Thyroid gland (tissue), 4 donors: ENCODE results near the gene RPL29. TPM values are rescaled to one million over a fixed set of nuclear protein-coding genes. Genes with fewer than 3 reads are reported as not detected.
"Not testable (repeated sequence)": the region's sequence is repeated elsewhere in the genome, so short reads cannot be mapped to it uniquely, and the experiment has no call there.

Experiments used
- DNase-seq, 2 donors: peaks; one replicate each; pipeline ENCODE4 v3.0.0-alpha.2; 2019
- H3K27ac ChIP-seq, 3 donors: fragments of 200-600 bp; sonication (generic); 1 replicate in 2 of 3; 2 replicates in 1 of 3; pipeline ENCODE4 v1.5.1; 2016 to 2019; ENCODE audit warnings: mild to moderate bottlenecking in 1 of 3, moderate library complexity in 1 of 3
- H3K27me3 ChIP-seq: fragments of 200-600 bp; sonication (generic); one replicate; pipeline ENCODE4 v1.5.1; 2019
- H3K36me3 ChIP-seq, 2 donors: fragments of 200-600 bp; sonication (generic); one replicate each; pipeline ENCODE4 v1.5.1; 2016 to 2019
- H3K4me1 ChIP-seq, 2 donors: fragments of 200-600 bp; sonication (generic); one replicate each; pipeline ENCODE4 v1.5.1; 2017 to 2019
- H3K4me3 ChIP-seq, 3 donors: fragments of 200-600 bp; sonication (generic); replicated peaks in 1 of 3; 1 replicate in 2 of 3; 2 replicates in 1 of 3; pipeline ENCODE4 v1.5.1; 2016; ENCODE audit warnings: mild to moderate bottlenecking in 1 of 3
- H3K9me3 ChIP-seq: fragments of 200-600 bp; sonication (generic); one replicate; pipeline ENCODE4 v1.5.1; 2017
- CTCF ChIP-seq, 6 experiments: fragments of 200-600 bp in 3 of 6; fragments of 450-650 bp in 3 of 6; sonication (generic) in 3 of 6; IDR thresholded peaks; one replicate each; pipeline ENCODE4 v1.5.1; 2016 to 2019; ENCODE audit warnings: antibody characterized with exemption in 6 of 6, mild to moderate bottlenecking in 2 of 6, inconsistent platforms in 1 of 6, moderate library complexity in 1 of 6
- POLR2A ChIP-seq, 2 donors: fragments of 450-650 bp; IDR thresholded peaks; one replicate each; pipeline ENCODE4 v1.6.1; 2017; ENCODE audit warnings: antibody characterized with exemption in 2 of 2, mild to moderate bottlenecking in 2 of 2, moderate library complexity in 1 of 2
- WGBS, 2 donors: methylation state at CpG; one replicate each; pipeline ENCODE4 v1.1.5; 2017; 5-methylcytosine and 5-hydroxymethylcytosine counted together
- intact Hi-C: fragments of 100-400 bp; cut with DNase I; formaldehyde crosslinking; loops from one replicate; pipeline ENCODE4 v1.15.1; 2023
- total RNA-seq, 4 donors: library from RNA; depleted of rRNA; stranded (reverse); fragments of >200 nt; gene quantifications; one replicate each; pipeline ENCODE4 v1.2.3, GENCODE V29; 2016

The RPL29 gene
- total RNA-seq, 4 donors from 2014 or later = 826 to 1,348 (median 1,271) TPM

- WGBS, 2 donors = 51 to 63% methylated on average over 7 of the region's 7 CpGs
- intact Hi-C loops = no loop called here
- DNase-seq = no peak
- Histone ChIP-seq H3K9me3 (no peaks in the 10 kb centered on the region), H3K4me3 (no peak overlapping the region), H3K27me3 (no peaks in the 10 kb centered on the region), H3K27ac (no peak overlapping the region), H3K4me1 (peaks cover 8 to 13% of the 10 kb centered on the region in 2 donors), H3K36me3 (peaks cover 15 to 17% of the 10 kb centered on the region in 2 donors)
- TF ChIP-seq CTCF (IDR thresholded peaks at IDR 0.05) (no peak), POLR2A (IDR thresholded peaks at IDR 0.05) (no peak)
Measured at GRCh38 chr3:51997935-51998596, 2.4 kb upstream of the RPL29 start.

DNA sequence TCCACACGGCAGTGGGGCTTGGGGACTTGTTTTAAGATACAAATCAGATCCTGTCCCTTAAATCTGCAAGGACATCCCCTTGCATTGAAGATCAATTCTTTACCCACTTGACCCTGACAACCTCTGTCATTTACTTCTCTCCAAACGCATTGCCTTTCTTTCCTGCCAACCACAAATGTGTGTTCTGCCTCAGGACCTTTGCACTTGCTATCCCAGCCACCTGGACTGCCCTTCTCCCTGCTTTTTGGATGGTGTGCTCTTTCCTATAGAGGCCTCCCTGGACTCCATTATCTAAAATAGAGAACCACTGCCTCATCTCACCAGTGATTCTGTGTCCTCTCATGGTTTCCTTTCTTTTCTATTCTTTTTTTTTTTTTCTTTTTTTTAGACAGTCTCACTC is 1.5 kb upstream of the RPL29 start:
- Histone ChIP-seq H3K4me1 (peaks cover 8 to 19% of the 10 kb centered on the region in 2 donors), H3K9me3 (no peaks in the 10 kb centered on the region), H3K27ac (no peak overlapping the region), H3K4me3 (no peak overlapping the region), H3K36me3 (peaks cover 17 to 18% of the 10 kb centered on the region in 2 donors), H3K27me3 (no peaks in the 10 kb centered on the region)
- DNase-seq = no peak
- intact Hi-C loops = no loop called here
- TF ChIP-seq CTCF (IDR thresholded peaks at IDR 0.05) (no peak), POLR2A (IDR thresholded peaks at IDR 0.05) (no peak)
- 51 to 60% methylated on average over 2 of the region's 2 CpGs for whole genome bisulfite sequencing, 2 donors

DNA sequence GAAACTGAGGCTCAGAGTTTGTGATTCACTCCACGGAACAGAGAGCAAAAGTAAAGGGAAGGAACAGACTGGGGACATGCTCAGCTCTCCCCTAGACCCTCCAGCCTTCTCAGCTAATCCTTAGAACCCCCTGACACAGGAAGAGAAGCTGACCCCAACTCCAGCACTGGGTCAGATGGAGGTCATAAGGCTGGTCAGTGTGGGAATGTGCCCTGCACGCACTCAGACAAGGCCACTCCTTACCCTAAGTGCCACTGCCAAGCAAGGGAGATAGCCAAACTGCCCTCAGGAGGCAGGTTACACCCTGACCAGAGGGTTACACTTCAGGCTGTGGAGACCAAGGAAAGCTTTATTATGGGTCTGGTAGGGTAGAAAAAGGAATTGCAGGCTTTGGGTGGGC is 1.2 kb downstream of the RPL29 start:
- DNase-seq = no peak
- 81 to 92% methylated on average over 2 of the region's 2 CpGs for WGBS, 2 donors
- intact Hi-C loops = no loop called here
- peak overlapping the region in 1 of 3 donors; percentile 62 for H3K4me3 ChIP-seq
- peaks cover 17 to 18% of the 10 kb centered on the region in 2 donors for H3K36me3 ChIP-seq
- no peaks in the 10 kb centered on the region for H3K9me3 ChIP-seq
- H3K27me3 ChIP-seq = no peaks in the 10 kb centered on the region
- peaks cover 10 to 31% of the 10 kb centered on the region in 2 donors for H3K4me1 ChIP-seq
- H3K27ac ChIP-seq = peak overlapping the region in 1 of 3 donors; percentile 98
- TF ChIP-seq CTCF (IDR thresholded peaks at IDR 0.05) (no peak), POLR2A (IDR thresholded peaks at IDR 0.05) (no peak)

DNA sequence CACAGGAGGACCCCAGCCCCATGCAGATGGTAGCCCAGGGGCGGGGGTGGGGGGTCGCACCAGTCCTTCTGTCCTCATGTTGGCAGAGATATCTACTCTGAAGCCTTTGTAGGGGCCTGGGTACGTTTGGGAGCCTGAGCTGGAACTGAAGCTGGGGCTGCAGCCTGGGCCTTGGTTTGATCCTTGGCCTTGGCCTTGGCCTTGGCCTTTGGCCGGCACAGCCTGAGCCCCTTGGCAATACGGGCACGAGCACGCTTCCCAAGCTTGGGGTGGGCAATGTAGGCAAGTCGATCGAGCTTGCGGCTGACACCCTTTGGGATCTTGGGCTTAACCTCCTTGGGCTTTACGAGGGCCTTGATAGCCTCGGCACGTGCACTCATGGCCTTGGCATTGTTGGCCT is 2.0 kb downstream of the RPL29 start:
- intact Hi-C loops, H3K4me3 ChIP-seq, H3K27me3 ChIP-seq, DNase-seq, H3K27ac ChIP-seq, H3K9me3 ChIP-seq: not testable (repeated sequence)
- Histone ChIP-seq H3K36me3 (peaks cover 17 to 18% of the 10 kb centered on the region in 2 donors), H3K4me1 (peaks cover 14 to 36% of the 10 kb centered on the region in 2 donors)
- 84 to 90% methylated on average over 7 to 9 of the region's 13 CpGs for WGBS, 2 donors

GRCh38 chr3:51992017-51992682 is 3.5 kb downstream of the RPL29 start:
- Histone ChIP-seq H3K9me3 (no peaks in the 10 kb centered on the region), H3K4me1 (peaks cover 14 to 36% of the 10 kb centered on the region in 2 donors), H3K27me3 (no peaks in the 10 kb centered on the region), H3K36me3 (peaks cover 17 to 18% of the 10 kb centered on the region in 2 donors), H3K4me3 (no peak overlapping the region), H3K27ac (no peak overlapping the region)
- WGBS, 2 donors = 74 to 83% methylated on average over 2 to 3 of the region's 3 CpGs
- intact Hi-C loops = no loop called here
- DNase-seq = no peak
- TF ChIP-seq CTCF (IDR thresholded peaks at IDR 0.05) (no peak), POLR2A (IDR thresholded peaks at IDR 0.05) (no peak)

GRCh38 chr3:51990501-51990971 is 5.2 kb downstream of the RPL29 start:
- intact Hi-C loops, DNase-seq: not testable (repeated sequence)
- 40 to 69% methylated on average over 2 to 18 of the region's 38 CpGs for WGBS, 2 donors

More at GRCh38 chr3:51990501-51990971, 5.2 kb downstream of the RPL29 start:
- H3K4me1 ChIP-seq = peaks cover 14 to 36% of the 10 kb centered on the region in 2 donors
- not testable (repeated sequence) for H3K27ac ChIP-seq, H3K27me3 ChIP-seq, H3K9me3 ChIP-seq, H3K4me3 ChIP-seq
- peaks cover 17 to 18% of the 10 kb centered on the region in 2 donors for H3K36me3 ChIP-seq
